Measurements from ENCODE around the gene NUP133.

- TF ChIP-seq CTCF (conservative IDR thresholded peaks at IDR 0.05; ENCODE audit: low read depth in 2 of 2) (no peak), POLR2AphosphoS5 (IDR thresholded peaks at IDR 0.05; ENCODE audit: low read depth) (no peak), EZH2phosphoT487 (IDR thresholded peaks at IDR 0.05; ENCODE audit: unreplicated experiment) (no peak), ZNF331 (CRISPR knock-in tag; IDR thresholded peaks at IDR 0.05; ENCODE audit: low read depth) (no peak), CREB1 (CRISPR knock-in tag; IDR thresholded peaks at IDR 0.05; ENCODE audit: low read depth) (no peak), ETS1 (IDR thresholded peaks at IDR 0.05) (no peak), NANOG (IDR thresholded peaks at IDR 0.05; ENCODE audit: borderline replicate concordance) (no peak), EZH2 (IDR thresholded peaks at IDR 0.05; ENCODE audit: low read depth, unreplicated experiment) (no peak), STAT1 (IDR thresholded peaks at IDR 0.05; ENCODE audit: unreplicated experiment) (no peak), JUNB (IDR thresholded peaks at IDR 0.05; ENCODE audit: unreplicated experiment) (no peak), ZNF114 (CRISPR knock-in tag; IDR thresholded peaks at IDR 0.05) (no peak)
- TF ChIP-seq, protein P1, sequence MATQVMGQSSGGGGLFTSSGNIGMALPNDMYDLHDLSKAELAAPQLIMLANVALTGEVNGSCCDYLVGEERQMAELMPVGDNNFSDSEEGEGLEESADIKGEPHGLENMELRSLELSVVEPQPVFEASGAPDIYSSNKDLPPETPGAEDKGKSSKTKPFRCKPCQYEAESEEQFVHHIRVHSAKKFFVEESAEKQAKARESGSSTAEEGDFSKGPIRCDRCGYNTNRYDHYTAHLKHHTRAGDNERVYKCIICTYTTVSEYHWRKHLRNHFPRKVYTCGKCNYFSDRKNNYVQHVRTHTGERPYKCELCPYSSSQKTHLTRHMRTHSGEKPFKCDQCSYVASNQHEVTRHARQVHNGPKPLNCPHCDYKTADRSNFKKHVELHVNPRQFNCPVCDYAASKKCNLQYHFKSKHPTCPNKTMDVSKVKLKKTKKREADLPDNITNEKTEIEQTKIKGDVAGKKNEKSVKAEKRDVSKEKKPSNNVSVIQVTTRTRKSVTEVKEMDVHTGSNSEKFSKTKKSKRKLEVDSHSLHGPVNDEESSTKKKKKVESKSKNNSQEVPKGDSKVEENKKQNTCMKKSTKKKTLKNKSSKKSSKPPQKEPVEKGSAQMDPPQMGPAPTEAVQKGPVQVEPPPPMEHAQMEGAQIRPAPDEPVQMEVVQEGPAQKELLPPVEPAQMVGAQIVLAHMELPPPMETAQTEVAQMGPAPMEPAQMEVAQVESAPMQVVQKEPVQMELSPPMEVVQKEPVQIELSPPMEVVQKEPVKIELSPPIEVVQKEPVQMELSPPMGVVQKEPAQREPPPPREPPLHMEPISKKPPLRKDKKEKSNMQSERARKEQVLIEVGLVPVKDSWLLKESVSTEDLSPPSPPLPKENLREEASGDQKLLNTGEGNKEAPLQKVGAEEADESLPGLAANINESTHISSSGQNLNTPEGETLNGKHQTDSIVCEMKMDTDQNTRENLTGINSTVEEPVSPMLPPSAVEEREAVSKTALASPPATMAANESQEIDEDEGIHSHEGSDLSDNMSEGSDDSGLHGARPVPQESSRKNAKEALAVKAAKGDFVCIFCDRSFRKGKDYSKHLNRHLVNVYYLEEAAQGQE (IDR thresholded peaks at IDR 0.05; ENCODE audit: unreplicated experiment): no peak
Observed at GRCh38 chr1:229445828-229446227, 62.3 kb downstream of the NUP133 start.
